Measurements from ENCODE around the gene PTDSS2.

Gene PTDSS2

DNA sequence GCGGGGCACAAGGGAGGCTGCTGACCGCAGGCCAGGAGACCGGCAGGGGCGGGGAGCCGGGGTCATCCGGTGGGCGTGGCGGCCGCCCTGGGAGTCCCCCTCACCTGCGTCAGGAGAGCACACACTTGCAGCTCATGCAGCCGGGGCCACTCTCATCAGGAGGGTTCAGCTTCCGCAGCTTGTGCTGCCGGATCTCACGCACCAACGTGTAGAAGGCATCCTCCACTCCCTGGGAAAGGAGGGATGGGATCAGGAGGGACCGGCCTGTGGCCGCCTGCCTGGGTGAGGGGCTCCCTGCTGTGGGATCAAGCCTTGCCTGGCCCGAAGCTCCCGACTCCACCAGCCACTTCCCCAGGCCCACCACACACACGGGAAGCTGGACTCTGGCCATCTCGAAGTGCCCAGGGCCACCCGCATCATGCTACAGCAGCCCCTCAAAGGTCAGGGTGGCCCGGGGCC lies 82.5 kb downstream of the PTDSS2 start:
- Histone ChIP-seq H3K4me3 (no peak overlapping the region), H3K27ac (no peak overlapping the region)
- TF ChIP-seq, protein P1, sequence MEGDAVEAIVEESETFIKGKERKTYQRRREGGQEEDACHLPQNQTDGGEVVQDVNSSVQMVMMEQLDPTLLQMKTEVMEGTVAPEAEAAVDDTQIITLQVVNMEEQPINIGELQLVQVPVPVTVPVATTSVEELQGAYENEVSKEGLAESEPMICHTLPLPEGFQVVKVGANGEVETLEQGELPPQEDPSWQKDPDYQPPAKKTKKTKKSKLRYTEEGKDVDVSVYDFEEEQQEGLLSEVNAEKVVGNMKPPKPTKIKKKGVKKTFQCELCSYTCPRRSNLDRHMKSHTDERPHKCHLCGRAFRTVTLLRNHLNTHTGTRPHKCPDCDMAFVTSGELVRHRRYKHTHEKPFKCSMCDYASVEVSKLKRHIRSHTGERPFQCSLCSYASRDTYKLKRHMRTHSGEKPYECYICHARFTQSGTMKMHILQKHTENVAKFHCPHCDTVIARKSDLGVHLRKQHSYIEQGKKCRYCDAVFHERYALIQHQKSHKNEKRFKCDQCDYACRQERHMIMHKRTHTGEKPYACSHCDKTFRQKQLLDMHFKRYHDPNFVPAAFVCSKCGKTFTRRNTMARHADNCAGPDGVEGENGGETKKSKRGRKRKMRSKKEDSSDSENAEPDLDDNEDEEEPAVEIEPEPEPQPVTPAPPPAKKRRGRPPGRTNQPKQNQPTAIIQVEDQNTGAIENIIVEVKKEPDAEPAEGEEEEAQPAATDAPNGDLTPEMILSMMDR (IDR thresholded peaks at IDR 0.05), result no peak
- DNase-seq (ENCODE audit: low spot score), result no peak

DNA sequence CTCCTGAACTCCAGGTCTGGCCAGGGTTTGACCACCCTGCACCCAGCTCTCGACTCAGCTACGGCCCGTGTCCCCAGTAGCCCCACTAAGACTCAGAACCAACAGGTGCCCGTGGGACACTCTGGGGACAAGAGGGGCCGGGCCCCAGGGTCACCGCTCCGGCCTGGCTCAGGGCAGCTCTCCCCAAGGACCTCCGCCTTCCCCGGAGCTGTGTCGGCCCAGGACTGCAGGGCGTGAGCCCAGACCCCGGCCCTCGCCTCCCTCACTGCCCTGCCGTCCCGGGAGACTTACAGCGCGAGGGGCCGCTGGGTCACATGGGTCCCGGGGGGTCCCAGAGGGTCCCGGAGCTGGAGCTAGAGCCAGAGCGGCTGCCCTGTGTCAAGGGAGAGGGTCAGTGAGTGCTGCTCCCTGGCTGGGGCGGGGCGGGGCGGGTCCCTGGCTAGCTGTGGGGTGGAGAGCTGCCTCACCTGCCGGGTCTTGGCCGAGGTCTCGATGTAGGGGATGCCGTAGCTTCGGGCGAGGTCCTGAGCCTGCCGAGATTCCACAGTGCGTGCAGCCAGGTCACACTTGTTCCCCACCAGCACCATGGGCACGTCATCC lies 83.0 kb downstream of the PTDSS2 start:
- TF ChIP-seq, protein P1 (IDR thresholded peaks at IDR 0.05), result no peak
- DNase-seq (ENCODE audit: low spot score), result no peak
- Histone ChIP-seq H3K27ac (no peak overlapping the region), H3K4me3 (no peak overlapping the region)

DNA sequence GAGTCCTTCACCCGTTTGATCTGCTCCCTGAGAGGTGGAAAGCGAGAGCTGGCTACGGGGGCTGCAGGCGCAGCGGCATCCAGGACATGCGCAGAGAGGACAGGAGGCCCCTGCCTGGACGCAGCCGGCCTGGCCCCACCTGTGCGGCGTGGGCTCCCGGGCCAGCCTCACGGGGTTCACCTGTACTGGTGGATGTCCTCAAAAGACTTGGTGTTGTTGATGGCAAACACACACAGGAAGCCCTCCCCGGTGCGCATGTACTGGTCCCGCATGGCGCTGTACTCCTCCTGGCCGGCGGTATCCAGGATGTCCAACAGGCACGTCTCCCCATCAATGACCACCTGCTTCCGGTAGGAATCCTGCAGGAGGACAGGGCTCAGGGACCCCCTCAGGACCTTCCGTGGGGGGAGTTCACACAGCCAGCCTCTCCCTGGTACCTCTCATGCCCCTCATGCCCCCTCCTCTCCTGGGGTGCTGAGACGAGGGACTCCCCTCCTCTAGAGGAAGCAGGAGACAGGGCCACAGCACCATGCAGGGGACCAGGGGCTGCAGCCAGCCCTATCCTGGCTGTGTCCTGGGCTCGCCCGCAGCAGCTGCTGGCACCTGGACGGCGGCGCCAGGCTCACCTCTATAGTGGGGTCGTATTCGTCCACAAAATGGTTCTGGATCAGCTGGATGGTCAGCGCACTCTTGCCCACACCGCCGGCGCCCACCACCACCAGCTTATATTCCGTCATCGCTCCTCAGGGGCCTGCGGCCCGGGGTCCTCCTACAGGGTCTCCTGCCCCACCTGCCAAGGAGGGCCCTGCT lies 83.7 kb downstream of the PTDSS2 start:
- peak overlapping the region; percentile 89 for H3K4me3 ChIP-seq
- no peak for DNase-seq (ENCODE audit: low spot score)
- TF ChIP-seq, protein P1 (IDR thresholded peaks at IDR 0.05), result no peak
- no peak overlapping the region for H3K27ac ChIP-seq

DNA sequence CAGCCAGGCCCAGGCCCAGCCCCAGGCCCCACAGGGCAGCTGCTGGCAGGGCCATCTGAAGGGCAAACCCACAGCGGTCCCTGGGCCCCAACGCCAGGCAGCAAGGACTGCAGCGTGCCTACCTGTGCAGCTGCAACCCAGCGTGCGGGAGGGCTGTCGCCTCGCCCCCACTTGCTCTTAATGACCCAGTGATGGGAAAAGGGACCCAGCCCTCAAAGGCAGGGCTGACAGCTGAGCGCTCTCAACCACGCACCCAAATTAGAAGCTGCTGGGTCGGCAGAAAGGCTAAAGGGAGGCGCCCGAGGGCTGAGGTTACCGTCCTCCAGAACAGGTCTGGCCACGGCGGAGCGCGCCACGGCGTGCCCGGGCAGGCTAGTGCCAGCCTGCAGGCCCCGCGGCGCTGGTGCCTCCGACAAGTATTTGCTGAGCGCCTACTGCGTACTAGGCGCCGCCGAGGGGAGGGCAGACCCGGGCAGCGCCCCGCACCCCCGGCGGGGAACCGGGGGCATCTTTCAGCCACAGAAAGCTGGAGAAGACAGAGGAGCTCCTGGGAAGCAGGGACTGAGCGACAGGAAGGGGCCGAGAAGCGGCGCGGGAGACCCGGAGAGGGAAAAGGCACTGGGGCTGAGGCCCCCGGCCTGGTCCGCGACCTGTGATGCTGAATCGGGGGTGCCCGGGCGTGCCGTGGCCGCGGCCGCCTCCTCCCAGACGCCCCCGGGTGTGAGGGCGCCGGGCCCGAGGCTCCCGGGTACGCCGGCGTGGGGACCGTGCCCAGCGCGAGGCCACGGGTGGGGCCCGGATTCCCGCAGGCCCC lies 84.5 kb downstream of the PTDSS2 start:
- H3K27ac ChIP-seq, result peak overlapping the region; percentile 35 to 83
- H3K4me3 ChIP-seq, result peak overlapping the region; percentile 89
- TF ChIP-seq, protein P1 (IDR thresholded peaks at IDR 0.05), result no peak
- DNase-seq (ENCODE audit: low spot score), result no peak

DNA sequence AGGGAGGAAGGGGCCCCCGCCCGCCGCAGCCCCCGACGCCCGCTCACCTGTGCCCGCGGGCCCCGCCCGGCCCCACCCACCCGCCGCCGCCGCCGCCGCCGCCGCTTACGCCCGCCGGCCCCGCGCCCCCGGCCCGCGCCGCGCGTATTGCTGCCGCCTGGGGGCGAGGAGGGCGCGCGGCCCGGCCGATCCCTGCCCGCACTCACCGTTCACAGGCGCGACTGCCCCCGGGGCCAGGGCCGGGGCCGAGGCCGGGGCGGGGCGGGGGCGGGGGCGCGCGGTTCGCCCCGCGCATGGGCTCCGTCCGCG lies 85.1 kb downstream of the PTDSS2 start:
- Histone ChIP-seq H3K27ac (peak overlapping the region in 1 of 2 donors; percentile 83), H3K4me3 (peak overlapping the region; percentile 89)
- DNase-seq (ENCODE audit: low spot score), result no peak
- TF ChIP-seq, protein P1 (IDR thresholded peaks at IDR 0.05), result no peak

DNA sequence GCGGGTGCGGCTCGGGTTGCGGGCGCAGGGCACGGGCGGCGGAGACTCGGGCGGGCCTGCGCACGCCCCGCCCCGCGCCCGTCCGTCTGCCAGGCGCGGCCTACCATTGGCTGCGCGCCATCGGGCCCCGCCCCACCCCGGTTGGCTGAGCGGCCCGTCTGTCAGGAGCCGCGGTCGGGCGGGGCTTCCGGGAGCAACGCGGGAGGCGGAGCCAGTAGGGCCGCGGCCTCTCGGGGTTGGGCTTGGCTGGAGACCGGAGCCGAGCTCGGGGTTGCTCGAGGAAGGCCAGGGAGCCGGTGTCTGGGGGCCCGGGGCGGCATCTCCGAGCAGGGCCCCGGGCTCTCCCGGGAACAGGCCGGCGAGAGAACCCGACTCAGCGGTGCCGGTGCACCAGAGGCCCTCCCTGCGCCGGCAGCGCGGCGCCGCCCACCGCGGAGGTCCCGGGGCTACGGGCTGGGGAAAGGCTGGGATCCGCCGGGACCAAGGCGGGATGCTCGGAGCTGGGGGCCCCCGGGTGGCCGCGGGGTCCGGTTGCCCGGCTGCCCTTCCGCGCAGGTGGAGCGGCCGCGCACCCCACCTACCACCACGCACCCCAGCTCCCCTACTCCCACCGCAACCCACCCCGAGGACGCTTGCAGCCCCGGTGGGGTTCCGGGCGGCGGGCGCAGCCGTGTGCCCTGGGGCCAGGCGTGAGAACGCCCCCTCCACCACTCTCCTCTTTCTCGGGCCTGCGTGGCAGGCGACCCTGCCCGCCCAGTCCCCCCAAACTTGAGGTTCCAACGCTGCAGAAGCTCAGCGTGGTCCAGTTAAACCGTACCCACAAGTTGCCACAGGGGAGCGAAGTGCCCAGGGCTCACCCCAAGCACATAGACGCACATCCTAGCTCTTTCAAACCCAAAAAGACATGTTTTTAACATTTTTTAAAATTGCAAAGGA lies 85.7 kb downstream of the PTDSS2 start, which contains the start of gene HRAS:
Gene HRAS, minus strand, starts transcription at position 58 of the 936 bp plus-strand sequence.
- H3K4me3 ChIP-seq, result peak within 1 kb of the TSS; percentile 89
- TF ChIP-seq, protein P1 (IDR thresholded peaks at IDR 0.05), result no peak
- DNase-seq (ENCODE audit: low spot score), result peak; percentile 94
- H3K27ac ChIP-seq, result peak within 1 kb of the TSS; percentile 68 to 83

Data from coronary artery (tissue), 2 donors.